ENCODE results near the gene ATP12A. TPM values are rescaled to one million over a fixed set of nuclear protein-coding genes. Genes with fewer than 3 reads are reported as not detected.
A peak's percentile ranks its signal among the peaks of the same experiment; 100 is the strongest.

Gene ATP12A
- total RNA-seq, 1 experiment from 2014 or later: not detected

GRCh38 chr13:24683351-24683750, 3.1 kb downstream of the ATP12A start:
- ATAC-seq (no peak), DNase-seq (ENCODE audit: low read depth, low spot score) (no peak)
- no peak for TF ChIP-seq POLR2AphosphoS5 (IDR thresholded peaks at IDR 0.05; ENCODE audit: low read depth, low read length)
- TF ChIP-seq SIN3A (IDR thresholded peaks at IDR 0.05; ENCODE audit: borderline replicate concordance, insufficient read depth, low read depth, low read length): no peak
- TF ChIP-seq TCF7L2 (IDR thresholded peaks at IDR 0.05; ENCODE audit: low read depth, low read length): no peak
- no peak for TF ChIP-seq REST (IDR thresholded peaks at IDR 0.05; ENCODE audit: insufficient read depth in 1 of 2, low read depth in 2 of 2, low read length in 1 of 2)
- Histone ChIP-seq H3K4me1 (ENCODE audit: control insufficient read depth, insufficient read depth, low read length) (no peaks in the 10 kb centered on the region), H3K4me3 (ENCODE audit: low read depth in 2 of 2, low read length in 2 of 2) (no peak overlapping the region), H3K9me3 (ENCODE audit: control insufficient read depth, insufficient read depth, low read depth, low read length) (no peaks in the 10 kb centered on the region), H3K27me3 (ENCODE audit: control insufficient read depth, insufficient read depth, low read length) (peaks cover 6% of the 10 kb centered on the region; the same call in 1 of the 2 replicates), H3K36me3 (ENCODE audit: control insufficient read depth, insufficient read depth, low read length) (no peaks in the 10 kb centered on the region), H3K27ac (ENCODE audit: low read length) (no peak overlapping the region)
- in situ Hi-C loops (cut with HindIII; ENCODE audit: low pct_unique_long_range_greater_than_20kb, low sequenced_read_pairs) (no loop called here), intact Hi-C loops (cut with micrococcal nuclease; ENCODE audit: unreplicated experiment) (no loop called here)
- ChIA-PET POLR2A (no interaction called here), CTCF (no interaction called here)
- no TSS peak for BruUV-seq (replicated peaks)

- H3K9me3 ChIP-seq (ENCODE audit: control insufficient read depth, insufficient read depth, low read depth, low read length): no peaks in the 10 kb centered on the region
- H3K27ac ChIP-seq (ENCODE audit: low read length): no peak overlapping the region
- ATAC-seq: peak; percentile 89
- no TSS peak for BruUV-seq (replicated peaks)
- CTCF ChIA-PET: no interaction called here
- DNase-seq (ENCODE audit: low read depth, low spot score): no peak
- TF ChIP-seq POLR2AphosphoS5 (IDR thresholded peaks at IDR 0.05; ENCODE audit: low read depth, low read length) (no peak), REST (IDR thresholded peaks at IDR 0.05; ENCODE audit: insufficient read depth in 1 of 2, low read depth in 2 of 2, low read length in 1 of 2) (no peak), SIN3A (IDR thresholded peaks at IDR 0.05; ENCODE audit: borderline replicate concordance, insufficient read depth, low read depth, low read length) (no peak), CTCF (IDR thresholded peaks at IDR 0.05) (peak; percentile 87), TCF7L2 (IDR thresholded peaks at IDR 0.05; ENCODE audit: low read depth, low read length) (no peak)
- peaks cover 6% of the 10 kb centered on the region; the same call in 1 of the 2 replicates for H3K27me3 ChIP-seq (ENCODE audit: control insufficient read depth, insufficient read depth, low read length)
- no peaks in the 10 kb centered on the region for H3K36me3 ChIP-seq (ENCODE audit: control insufficient read depth, insufficient read depth, low read length)
- intact Hi-C loops (cut with micrococcal nuclease; ENCODE audit: unreplicated experiment) (no loop called here), in situ Hi-C loops (cut with HindIII; ENCODE audit: low pct_unique_long_range_greater_than_20kb, low sequenced_read_pairs) (no loop called here)
- no peak overlapping the region for H3K4me3 ChIP-seq (ENCODE audit: low read depth in 2 of 2, low read length in 2 of 2)
- H3K4me1 ChIP-seq (ENCODE audit: control insufficient read depth, insufficient read depth, low read length): no peaks in the 10 kb centered on the region
- POLR2A ChIA-PET: no interaction called here
These were observed 3.8 kb downstream of the ATP12A start for GRCh38 chr13:24683838-24684599.
